ENCODE results near the gene NAP1L1. TPM values are rescaled to one million over a fixed set of nuclear protein-coding genes. Genes with fewer than 3 reads are reported as not detected.

The NAP1L1 gene
- total RNA-seq, 1 donor from 2014 or later = 194 TPM

DNA sequence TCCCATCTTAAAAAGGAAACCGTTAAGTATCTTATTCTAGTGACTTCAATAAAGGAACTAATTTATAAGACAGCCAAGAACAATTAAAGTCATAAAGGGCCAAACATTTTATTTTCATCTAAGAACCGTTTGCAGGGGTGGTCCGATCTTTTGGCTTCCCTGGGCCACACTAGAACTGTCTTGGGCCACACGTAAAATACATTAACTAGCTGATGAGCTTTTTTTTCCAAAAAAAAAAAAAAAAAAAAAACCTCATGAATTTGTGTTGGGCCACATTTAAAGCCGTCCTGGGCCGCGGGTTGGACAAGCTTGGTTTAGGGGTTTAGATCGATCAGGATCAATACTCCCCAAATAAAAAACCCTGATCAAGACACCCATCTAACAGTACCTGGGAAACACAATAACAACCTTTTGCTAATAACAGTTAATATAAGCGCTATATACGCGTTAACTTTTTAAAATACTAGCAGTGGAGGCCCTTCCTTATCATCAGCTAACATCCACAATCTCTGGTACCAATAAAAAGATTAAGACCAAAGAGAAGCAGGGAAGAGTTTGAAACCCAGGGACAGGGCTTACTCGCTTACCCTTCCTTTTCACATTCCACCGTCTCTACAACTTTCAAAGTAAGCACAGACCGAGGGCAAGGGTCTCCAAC, 1.1 kb downstream of the NAP1L1 start:
- ATAC-seq = no peak

DNA sequence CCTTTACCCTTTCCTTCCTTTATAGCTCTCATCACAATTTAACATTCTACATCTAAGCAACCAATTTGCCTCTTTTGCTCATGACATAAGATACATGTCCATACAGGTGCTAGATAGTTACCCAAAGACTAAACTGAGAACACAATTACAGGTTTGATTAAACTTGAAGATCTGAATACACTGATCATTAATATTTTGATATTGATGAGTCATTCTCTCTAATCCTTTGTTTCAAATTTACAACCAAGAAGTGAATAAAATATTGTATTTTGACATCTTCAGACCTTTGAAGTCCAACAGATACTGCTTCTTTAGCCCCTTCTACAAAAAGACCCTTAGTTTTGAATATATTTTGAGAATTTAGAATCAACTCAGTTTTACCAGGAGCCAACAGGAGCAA, 2.6 kb downstream of the NAP1L1 start:
- ATAC-seq = no peak

DNA sequence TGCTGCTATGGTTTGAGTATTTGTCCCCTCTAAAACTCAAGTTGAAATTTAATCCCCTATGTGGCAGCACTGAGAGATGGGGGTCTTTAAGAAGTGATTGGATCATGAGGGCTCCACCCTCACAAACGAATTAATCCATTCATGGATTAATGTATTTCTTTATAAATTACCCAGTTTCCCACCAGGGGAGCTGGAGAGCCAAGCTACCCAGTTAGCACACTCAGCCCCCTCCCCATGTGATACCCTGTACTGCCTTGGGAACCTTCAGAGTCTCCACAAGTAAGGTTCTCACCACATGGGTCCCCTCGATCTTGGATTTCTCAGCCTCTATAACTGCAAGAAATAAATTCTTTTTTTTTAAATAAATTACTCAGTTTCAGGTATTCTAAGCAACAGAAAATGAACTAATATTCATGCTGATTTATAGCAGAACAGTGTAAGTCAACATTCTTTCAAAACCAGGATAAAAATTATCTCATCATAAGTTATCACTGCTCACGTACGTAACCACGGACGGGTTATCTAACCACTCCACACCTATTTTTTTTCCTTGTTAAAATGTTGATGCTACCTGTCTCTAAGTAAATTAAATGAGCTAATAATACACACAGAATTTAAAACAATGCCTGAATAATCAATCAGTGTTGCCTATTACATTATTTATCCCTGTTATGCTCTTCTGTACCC, 3.6 kb downstream of the NAP1L1 start:
- no peak for ATAC-seq

DNA sequence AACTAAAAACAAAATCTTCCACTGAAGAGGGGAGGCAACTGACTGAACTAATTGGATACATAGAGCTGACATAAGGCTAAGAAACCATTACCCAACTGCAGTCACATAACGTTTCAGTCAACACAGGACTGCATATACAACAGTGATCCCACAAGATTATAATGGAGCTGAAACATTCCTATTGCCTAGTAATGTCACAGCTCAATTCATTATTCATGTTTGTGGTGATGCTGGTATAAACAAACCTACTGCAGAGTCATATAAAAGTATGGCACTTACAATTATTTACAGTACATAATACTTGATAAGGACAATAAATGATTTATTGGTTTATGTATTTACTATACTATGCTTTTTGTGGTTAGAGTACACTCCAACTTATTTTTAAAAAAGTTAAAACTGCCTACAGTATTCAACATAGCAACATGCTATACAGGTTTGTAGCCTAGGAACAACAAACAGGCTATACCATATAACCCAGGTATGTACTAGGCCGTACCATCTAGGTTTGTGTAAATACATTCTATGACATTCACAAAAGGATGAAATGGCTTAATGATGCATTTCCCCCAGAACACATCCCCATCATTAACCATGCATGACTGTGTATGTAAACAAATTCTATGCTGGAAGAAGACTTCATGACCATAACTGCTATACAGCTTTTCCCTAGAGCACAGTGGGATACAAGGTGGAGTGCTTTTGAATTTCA, 4.3 kb downstream of the NAP1L1 start:
- no peak for ATAC-seq

DNA sequence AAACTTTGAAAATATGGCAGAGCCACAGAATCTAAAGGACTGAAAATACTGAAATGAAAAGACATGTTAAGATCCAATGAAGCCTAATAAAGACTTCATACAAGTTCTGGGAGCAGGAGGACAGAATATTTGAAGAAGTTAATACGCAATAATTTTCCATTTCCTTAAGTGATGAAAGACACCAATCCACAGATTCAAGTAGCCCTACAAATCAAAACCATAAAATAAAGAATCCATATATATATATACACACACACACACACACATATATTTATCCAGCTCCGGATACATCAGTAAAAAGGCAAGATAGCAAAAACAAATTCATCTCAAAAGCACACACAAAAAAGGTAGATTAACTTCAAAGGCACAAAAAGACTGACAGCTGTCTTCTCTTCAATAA, 5.7 kb downstream of the NAP1L1 start:
- no peak for ATAC-seq

DNA sequence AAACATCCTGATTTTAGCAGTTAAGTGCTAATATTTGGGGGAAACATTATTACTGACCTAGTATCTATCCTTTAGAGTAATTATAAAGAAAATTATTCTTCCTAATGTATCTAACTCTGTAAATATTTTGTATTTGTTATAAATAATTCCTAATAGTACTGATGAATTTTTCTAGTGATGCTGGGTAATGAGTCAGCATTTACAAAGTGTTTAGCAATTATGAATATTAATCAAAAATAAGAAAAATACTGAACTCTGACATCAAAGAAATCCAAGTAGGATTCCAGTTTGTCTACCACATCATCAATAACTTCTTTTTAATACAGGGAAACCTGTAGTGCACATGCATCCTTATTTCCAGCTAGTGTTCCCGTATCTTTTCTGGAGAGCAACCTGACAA, 9.0 kb downstream of the NAP1L1 start:
- no peak for ATAC-seq

DNA sequence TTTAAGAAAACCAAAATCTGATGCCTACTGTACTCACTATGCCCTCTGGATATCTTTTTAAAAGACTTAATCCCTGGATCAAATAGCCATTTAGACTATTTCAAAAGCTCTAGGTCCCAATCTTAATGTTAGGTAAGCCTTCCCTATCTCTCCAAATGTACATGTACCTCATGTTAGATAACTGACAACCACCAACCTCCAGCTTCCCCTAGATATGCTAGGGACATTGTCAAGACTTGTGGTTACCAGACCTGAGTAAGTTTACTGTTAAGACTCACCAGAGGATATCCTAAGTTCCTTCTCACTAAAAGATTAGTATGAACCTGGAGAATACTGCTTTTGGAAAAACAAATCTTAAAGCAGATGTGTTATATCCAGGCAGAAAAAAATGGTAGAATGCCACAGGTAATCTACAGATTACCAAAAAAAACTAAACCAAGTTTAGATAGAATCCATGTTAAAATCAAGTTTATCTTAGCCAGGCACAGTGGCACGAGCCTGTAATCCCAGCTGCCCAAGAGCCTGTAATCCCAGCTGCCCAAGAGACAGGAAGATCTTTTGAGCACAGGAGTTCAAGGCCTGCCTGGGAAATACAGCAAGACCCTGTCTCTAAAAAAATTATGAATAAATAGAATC, 9.7 kb downstream of the NAP1L1 start:
- ATAC-seq = no peak

DNA sequence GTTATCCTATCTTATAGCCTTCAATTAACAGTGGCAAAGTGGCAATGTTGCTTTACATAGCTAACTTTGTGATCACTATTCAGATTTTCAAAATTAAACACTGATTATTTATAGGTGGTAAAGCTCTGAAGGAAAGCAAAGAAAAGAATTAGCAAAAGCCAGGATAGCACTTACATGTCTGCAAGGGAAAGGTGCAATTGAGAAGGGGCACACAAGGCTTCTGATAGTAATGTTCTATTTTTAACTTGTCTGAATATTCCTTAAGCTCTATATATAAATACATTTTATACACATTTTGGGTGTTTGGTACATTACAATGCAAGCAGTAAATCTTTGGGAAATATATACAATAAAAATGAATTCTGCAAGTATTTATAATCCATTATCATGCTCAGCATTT, 10.9 kb downstream of the NAP1L1 start:
- no peak for ATAC-seq

DNA sequence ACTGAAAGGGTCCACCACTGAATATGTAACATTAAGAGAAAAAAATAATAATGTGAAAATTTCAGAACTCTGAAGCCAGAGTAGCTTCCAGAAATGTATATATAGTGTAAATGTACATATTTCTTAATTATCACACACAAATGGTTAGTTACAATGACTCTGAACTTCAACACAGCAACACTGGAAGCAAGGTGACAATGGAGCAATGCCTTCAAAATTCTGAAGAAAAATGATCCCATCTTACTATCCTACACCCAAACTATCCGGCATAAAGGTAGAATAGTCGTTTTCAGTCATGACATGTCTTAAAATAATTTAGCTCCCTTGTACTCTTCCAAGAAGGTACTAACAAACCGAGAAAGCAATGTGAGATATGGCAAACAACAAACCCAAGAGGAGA, 11.9 kb downstream of the NAP1L1 start:
- no peak for ATAC-seq

DNA sequence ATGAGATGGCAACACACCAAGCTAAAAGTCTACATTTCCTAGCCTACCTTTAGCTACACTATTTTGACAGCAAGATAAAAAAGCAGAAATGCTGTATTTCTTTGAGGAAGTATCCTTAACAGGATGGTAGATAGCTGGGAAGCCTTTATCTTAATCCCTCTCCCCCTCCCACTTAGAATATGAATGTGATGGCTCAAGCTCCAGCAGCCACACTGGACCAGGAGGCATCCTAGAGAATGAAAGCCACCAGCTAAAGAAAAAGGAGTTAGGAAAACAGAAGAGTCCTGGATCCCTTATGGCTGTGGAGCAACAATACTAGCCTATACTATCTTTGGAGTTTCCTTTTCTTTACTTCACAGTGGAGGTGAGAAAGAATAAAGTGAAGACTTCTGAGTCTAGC, 15.1 kb downstream of the NAP1L1 start:
- ATAC-seq = no peak

DNA sequence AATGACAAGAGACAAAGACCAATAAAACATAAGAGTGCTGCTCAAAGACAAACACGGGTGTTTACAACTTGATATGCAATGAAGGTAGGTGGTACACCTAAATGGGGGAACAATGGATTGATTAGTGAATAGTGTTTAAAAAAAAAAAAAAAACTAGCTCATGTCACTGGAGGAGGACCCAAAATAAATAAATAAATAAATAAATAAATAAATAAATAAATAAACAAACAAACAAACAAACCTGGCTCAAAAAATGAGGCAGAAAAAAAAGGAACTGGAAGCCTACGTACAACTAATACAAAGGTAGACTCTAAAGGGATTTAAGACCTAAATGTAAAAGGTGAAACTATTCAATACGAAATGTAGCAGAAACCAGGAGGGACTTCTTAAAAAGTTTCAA, 18.6 kb downstream of the NAP1L1 start:
- no peak for ATAC-seq

DNA sequence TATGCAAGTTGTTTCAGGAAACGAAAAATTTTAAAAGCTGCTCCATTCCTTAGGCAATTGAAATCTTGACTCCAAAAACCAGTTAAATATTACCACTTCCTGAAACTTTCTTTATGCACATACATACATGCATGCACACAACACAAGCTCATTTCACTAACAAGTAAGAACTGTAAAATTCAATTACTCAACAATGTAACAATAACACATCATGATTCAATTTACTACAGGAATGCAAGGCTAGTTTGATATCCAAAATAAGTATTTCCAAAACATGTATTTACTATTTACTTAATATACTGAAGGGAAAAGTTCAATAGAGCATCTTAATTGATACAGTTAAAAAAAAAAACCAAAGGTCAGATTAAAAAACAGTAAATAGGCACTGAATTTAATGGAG, 19.6 kb downstream of the NAP1L1 start:
- ATAC-seq = no peak

DNA sequence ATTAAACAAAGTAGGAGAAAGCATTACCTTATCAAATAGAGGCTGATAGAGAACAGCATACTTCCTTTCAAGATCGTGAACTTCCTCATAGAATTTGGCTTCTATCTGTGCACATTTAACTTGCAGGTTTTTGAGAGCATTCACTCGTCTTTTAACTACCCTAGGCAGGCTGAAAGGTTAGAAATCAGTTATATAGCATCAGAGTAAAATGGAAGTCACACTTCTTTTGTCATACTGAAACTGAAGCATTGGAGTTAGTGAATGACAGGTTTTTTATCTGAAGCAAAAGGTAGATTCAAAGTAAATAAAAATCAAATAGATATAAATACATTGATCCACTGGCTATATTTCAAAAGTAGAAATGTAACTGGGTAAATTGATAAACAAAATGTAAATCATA, 24.4 kb downstream of the NAP1L1 start:
- no peak for ATAC-seq

DNA sequence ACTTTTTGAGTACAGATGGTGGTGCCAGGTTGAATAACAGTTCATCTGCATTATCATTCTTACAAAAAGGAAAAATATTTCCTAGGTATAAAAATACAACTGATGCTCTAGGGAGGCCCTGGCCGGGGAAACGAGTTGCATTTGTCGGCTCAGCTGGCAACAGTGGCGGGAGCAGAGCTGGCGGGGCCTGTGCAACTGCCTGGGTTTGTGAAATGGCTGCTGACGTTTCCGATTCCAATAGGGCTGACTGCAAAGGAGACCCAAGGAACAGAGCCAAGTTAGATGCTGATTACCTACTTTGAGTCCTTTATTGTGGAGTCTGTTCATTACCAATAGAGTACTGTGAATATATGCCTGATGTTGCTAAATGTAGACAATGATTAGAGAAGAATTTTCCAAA, 27.2 kb downstream of the NAP1L1 start:
- ATAC-seq = no peak

DNA sequence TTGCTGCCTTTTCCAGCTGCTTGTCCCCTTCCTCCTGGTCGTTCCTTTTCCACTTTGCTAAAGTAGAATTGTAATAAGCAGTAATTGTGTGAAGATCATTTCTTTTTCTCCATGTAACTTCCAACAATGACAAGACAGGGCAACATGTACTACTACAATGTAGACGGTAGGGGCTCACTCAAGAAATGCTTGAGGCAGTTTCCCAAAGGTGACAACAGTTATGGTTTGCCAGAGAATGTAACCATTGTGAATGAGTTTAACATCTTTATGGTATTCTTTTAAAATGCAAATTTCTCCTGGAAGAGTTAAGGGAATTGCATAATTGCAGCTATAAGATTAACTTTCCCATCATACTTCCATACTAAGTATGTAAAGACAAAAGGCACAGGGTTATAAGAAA, 29.1 kb downstream of the NAP1L1 start:
- ATAC-seq = no peak

DNA sequence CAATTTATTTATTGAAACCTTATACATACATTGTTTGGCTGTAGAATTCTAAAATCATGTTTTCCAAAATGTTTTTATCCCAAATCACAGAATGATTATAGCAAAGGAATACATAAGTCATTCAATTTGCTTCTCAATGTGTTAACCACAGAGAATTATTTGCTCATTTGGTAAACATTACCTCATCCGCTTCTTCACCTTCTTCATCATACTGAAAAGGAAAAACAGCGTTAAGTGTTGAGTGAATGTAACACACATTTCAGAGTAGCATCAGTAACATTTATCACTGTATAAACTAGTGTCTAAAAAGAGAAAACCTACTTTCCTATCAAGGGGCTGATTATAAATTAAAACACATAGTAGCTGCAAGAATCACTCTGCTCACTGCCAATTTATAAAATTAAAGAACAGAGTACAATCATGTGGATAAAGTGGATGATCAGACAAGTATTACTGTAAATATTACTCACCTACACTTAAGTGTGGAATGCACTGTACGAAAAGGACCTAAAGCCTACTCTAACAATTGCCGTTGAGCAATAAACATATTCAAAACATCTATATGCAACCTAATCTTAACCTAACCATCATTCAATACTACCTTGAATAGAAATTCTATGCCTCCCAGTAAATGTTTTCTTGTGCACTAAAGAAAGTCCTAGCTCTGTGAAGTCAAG, 34.8 kb downstream of the NAP1L1 start:
- ATAC-seq = peak; percentile 67

DNA sequence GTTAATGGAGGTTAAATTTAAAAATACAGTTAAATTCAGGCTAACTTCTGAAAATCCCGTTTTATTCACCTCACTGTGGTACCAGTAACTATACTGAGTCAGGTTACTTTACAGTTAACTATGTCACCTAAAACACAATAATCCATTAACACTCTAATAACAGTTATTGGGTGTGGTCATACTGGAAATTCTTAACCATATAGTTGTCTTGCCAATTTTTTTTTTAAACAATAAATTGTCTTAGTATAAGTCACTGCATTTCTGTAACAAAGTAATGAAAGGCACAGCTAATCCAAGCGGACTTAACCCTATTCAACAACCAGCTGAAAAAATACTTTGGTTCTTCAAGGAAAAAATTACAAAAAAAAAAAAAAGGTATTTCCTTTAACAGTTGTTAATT, 36.7 kb downstream of the NAP1L1 start:
- ATAC-seq = peak; percentile 91

DNA sequence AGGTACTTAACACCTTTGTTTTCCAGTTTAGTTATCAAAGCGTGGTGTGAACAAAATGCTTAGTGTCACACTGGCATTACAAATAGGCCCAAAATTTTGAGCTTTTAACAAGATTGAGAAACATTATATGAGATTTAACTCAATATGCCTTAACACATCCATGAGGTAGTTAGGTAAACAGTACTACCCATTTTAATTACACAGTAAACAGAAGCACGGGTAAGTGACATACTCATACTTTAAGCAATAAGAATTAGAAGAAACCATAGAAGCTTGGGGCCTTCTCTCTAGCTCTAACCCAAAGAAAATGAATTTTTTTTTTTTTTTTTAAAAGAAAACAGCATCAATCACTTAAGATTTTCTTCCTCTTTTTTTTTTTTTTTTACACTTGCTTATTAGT, 37.4 kb downstream of the NAP1L1 start:
- no peak for ATAC-seq

DNA sequence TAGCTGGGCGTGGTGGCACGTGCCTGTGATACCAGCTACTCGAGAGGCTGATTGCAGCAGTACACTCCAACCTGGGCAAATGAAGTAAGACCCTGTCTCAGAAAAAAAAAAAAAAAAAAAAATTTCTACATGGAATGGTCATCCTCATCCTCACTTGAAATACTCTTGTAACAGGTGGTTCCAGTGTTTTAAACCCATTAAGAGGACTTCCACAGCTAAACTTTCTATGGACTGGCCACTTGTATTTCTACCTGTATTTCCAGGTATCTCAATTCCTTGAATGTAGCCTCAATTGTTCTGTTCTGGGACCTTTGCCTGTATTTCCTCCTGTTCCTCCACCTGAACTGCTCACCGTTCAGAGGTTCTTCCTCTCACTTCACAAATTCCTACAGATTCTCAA, 41.1 kb downstream of the NAP1L1 start:
- ATAC-seq = no peak

DNA sequence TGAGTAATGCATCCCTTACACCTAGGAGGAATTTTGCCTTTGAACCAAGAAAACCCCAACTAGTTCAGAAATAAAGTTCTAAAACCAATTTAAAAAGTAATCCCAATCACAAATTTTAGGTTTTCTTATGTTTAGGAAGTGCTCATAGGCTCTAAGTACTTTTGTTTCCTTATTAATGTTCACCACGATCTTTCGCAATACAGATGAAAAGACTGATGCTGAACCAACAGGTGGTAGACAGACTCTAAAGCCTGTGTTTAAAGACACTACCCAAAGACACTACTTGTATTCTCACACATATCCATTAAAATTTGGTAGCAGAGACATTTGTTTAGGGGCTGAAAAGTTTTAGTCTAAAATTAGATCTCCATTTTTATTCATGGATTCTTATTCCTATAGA, 42.3 kb downstream of the NAP1L1 start:
- no peak for ATAC-seq

DNA sequence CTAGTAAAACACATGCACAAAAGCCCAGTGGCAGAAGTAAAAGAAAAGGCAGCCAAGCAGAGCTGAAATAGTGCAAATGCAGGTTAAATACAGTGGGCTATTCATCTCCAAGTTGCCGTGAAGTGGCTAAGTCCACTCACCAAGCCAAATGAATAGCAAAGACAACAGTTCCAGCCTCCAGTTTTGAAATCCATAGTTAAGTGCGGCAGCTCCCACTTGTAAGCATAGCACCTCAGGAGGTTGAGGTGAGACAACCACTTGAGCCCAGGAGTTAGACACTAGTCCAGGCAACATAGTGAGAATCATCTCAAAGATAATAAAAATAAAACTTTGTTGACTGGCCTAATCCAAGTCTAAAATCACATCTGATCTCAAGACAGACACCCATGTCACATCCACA, 43.1 kb downstream of the NAP1L1 start:
- no peak for ATAC-seq

DNA sequence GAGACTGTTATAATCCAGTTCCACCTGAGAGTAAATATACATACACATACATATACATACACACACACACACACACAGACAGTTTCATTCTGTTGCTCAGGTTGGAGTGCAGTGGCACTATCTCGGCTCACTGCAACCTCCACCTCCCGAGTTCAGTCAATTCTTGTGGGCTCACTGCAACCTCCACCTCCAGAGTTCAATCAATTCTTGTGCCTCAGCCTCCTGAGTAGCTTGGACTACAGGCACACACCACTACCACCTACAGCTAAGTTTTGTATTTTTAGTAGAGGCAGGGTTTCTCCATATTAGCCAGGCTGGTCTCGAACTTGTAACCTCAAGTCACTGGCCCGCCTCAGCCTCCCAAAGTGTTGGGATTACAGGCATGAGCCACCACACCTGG, 44.0 kb downstream of the NAP1L1 start:
- ATAC-seq = no peak

DNA sequence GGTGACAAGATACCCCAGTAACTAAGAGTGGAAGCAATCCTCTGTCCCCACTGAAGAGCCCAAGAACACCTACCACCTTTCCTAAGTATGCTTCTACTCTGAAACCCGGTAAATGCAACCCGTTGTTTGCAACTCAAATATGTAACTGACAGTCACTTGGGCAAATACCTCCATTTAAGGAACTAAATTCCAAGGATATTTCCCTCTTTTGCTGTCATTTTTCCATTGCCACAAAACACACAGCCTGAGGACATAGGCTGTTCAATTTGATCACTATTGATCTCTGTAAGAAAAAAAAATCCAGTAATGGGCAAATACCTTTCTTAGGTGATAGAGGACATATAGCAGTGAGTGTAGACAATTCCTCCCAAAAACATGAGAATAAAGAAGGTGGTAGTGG, 46.3 kb downstream of the NAP1L1 start:
- ATAC-seq = no peak
